ENCODE measurements around the gene PTGS2. TPM values are rescaled to one million over a fixed set of nuclear protein-coding genes. Genes with fewer than 3 reads are reported as not detected.
A peak's percentile ranks its signal among the peaks of the same experiment; 100 is the strongest.
"Not testable (repeated sequence)": the region's sequence is repeated elsewhere in the genome, so short reads cannot be mapped to it uniquely, and the experiment has no call there.

PTGS2 gene
- total RNA-seq, 4 donors from 2014 or later: 2.8 to 44.9 (median 12.9) TPM

GRCh38 chr1:186654741-186655140 lies 25.5 kb downstream of the PTGS2 start:
- no peak for TF ChIP-seq CTCF (IDR thresholded peaks at IDR 0.05)
- ATAC-seq (ENCODE audit: low FRiP score) (no peak), DNase-seq (ENCODE audit: low spot score) (no peak)

GRCh38 chr1:186653312-186653711 lies 26.9 kb downstream of the PTGS2 start:
- no peak for DNase-seq (ENCODE audit: low spot score)
- no peak for ATAC-seq (ENCODE audit: low FRiP score)
- TF ChIP-seq CTCF (IDR thresholded peaks at IDR 0.05): no peak

GRCh38 chr1:186648613-186649012 lies 31.6 kb downstream of the PTGS2 start:
- ATAC-seq (ENCODE audit: low FRiP score) (peak; percentile 67), DNase-seq (ENCODE audit: low spot score) (no peak)
- no peak for TF ChIP-seq CTCF (IDR thresholded peaks at IDR 0.05)

- not testable (repeated sequence) for ATAC-seq (ENCODE audit: low FRiP score); DNase-seq (ENCODE audit: low spot score)
Observed at GRCh38 chr1:186647985-186648384, 32.2 kb downstream of the PTGS2 start.

GRCh38 chr1:186643614-186644013 lies 36.6 kb downstream of the PTGS2 start:
- ATAC-seq (ENCODE audit: low FRiP score) (peak; percentile 57), DNase-seq (ENCODE audit: low spot score) (no peak)
- no peak for TF ChIP-seq CTCF (IDR thresholded peaks at IDR 0.05)

- not testable (repeated sequence) for ATAC-seq (ENCODE audit: low FRiP score)
Observed at GRCh38 chr1:186637567-186637966, 42.7 kb downstream of the PTGS2 start.

GRCh38 chr1:186636786-186637185 lies 43.4 kb downstream of the PTGS2 start:
- ATAC-seq (ENCODE audit: low FRiP score) (no peak), DNase-seq (ENCODE audit: low spot score) (no peak)
- TF ChIP-seq CTCF (IDR thresholded peaks at IDR 0.05): no peak

More at GRCh38 chr1:186637567-186637966, 42.7 kb downstream of the PTGS2 start:
- not testable (repeated sequence) for DNase-seq (ENCODE audit: low spot score)

- ATAC-seq (ENCODE audit: low FRiP score) (no peak), DNase-seq (ENCODE audit: low spot score) (no peak)
- no peak for TF ChIP-seq CTCF (IDR thresholded peaks at IDR 0.05)
Observed at GRCh38 chr1:186634511-186634910, 45.7 kb downstream of the PTGS2 start.
